ENCODE data around the gene TSHZ2.

Gene TSHZ2

GRCh38 chr20:53050338-53050737 lies 78.2 kb downstream of the TSHZ2 start:
- H3K27ac ChIP-seq: no peak overlapping the region
- H3K9ac ChIP-seq: no peak overlapping the region
- no peaks in the 10 kb centered on the region for H3K36me3 ChIP-seq
- H3K4me3 ChIP-seq: no peak overlapping the region
- no peak overlapping the region for H3K4me2 ChIP-seq
- H3K9me3 ChIP-seq: no peaks in the 10 kb centered on the region
- H3K4me1 ChIP-seq: no peaks in the 10 kb centered on the region
- no peak for TF ChIP-seq Cebpa-rat (IDR thresholded peaks at IDR 0.05)
- H3K27me3 ChIP-seq: no peaks in the 10 kb centered on the region
- H4K20me1 ChIP-seq: no peaks in the 10 kb centered on the region

GRCh38 chr20:53052380-53052779 lies 80.2 kb downstream of the TSHZ2 start:
- H3K4me2 ChIP-seq: no peak overlapping the region
- no peaks in the 10 kb centered on the region for H3K27me3 ChIP-seq
- TF ChIP-seq Cebpa-rat (IDR thresholded peaks at IDR 0.05): no peak
- no peak overlapping the region for H3K4me3 ChIP-seq
- no peaks in the 10 kb centered on the region for H3K4me1 ChIP-seq
- H3K36me3 ChIP-seq: no peaks in the 10 kb centered on the region
- no peaks in the 10 kb centered on the region for H3K9me3 ChIP-seq
- H4K20me1 ChIP-seq: no peaks in the 10 kb centered on the region
- no peak overlapping the region for H3K27ac ChIP-seq
- no peak overlapping the region for H3K9ac ChIP-seq

- no peak overlapping the region for H3K9ac ChIP-seq
- H3K4me2 ChIP-seq: no peak overlapping the region
- no peak overlapping the region for H3K4me3 ChIP-seq
- H3K9me3 ChIP-seq: no peaks in the 10 kb centered on the region
- H3K27me3 ChIP-seq: no peaks in the 10 kb centered on the region
- H3K36me3 ChIP-seq: no peaks in the 10 kb centered on the region
- TF ChIP-seq Cebpa-rat (IDR thresholded peaks at IDR 0.05): no peak
- no peaks in the 10 kb centered on the region for H3K4me1 ChIP-seq
- H4K20me1 ChIP-seq: no peaks in the 10 kb centered on the region
- H3K27ac ChIP-seq: no peak overlapping the region
Measured at GRCh38 chr20:53053595-53053994, 81.4 kb downstream of the TSHZ2 start.

GRCh38 chr20:53055367-53056067 lies 83.4 kb downstream of the TSHZ2 start:
- H3K36me3 ChIP-seq: no peaks in the 10 kb centered on the region
- H3K27me3 ChIP-seq: no peaks in the 10 kb centered on the region
- TF ChIP-seq Cebpa-rat (IDR thresholded peaks at IDR 0.05): no peak
- H3K4me1 ChIP-seq: no peaks in the 10 kb centered on the region
- no peaks in the 10 kb centered on the region for H4K20me1 ChIP-seq
- H3K9ac ChIP-seq: no peak overlapping the region
- no peak overlapping the region for H3K27ac ChIP-seq
- H3K4me2 ChIP-seq: no peak overlapping the region
- no peak overlapping the region for H3K4me3 ChIP-seq
- no peaks in the 10 kb centered on the region for H3K9me3 ChIP-seq

GRCh38 chr20:53057579-53057978 lies 85.4 kb downstream of the TSHZ2 start:
- no peak overlapping the region for H3K4me3 ChIP-seq
- H3K4me1 ChIP-seq: no peaks in the 10 kb centered on the region
- no peak for TF ChIP-seq Cebpa-rat (IDR thresholded peaks at IDR 0.05)
- H4K20me1 ChIP-seq: no peaks in the 10 kb centered on the region
- H3K27me3 ChIP-seq: no peaks in the 10 kb centered on the region
- no peaks in the 10 kb centered on the region for H3K9me3 ChIP-seq
- H3K36me3 ChIP-seq: no peaks in the 10 kb centered on the region
- H3K27ac ChIP-seq: no peak overlapping the region
- no peak overlapping the region for H3K9ac ChIP-seq
- H3K4me2 ChIP-seq: no peak overlapping the region

GRCh38 chr20:53059848-53060247 lies 87.7 kb downstream of the TSHZ2 start:
- Histone ChIP-seq H3K36me3 (no peaks in the 10 kb centered on the region), H4K20me1 (no peaks in the 10 kb centered on the region), H3K9ac (no peak overlapping the region), H3K4me2 (no peak overlapping the region), H3K9me3 (no peaks in the 10 kb centered on the region), H3K27me3 (no peaks in the 10 kb centered on the region), H3K4me1 (no peaks in the 10 kb centered on the region), H3K27ac (no peak overlapping the region), H3K4me3 (no peak overlapping the region)
- TF ChIP-seq Cebpa-rat (IDR thresholded peaks at IDR 0.05): no peak

- H3K9me3 ChIP-seq: no peaks in the 10 kb centered on the region
- H3K27ac ChIP-seq: no peak overlapping the region
- H4K20me1 ChIP-seq: no peaks in the 10 kb centered on the region
- H3K4me1 ChIP-seq: no peaks in the 10 kb centered on the region
- TF ChIP-seq Cebpa-rat (IDR thresholded peaks at IDR 0.05): no peak
- H3K4me3 ChIP-seq: no peak overlapping the region
- no peaks in the 10 kb centered on the region for H3K36me3 ChIP-seq
- H3K4me2 ChIP-seq: no peak overlapping the region
- H3K9ac ChIP-seq: no peak overlapping the region
- no peaks in the 10 kb centered on the region for H3K27me3 ChIP-seq
Measured at GRCh38 chr20:53061192-53062108, 89.3 kb downstream of the TSHZ2 start.

- TF ChIP-seq Cebpa-rat (IDR thresholded peaks at IDR 0.05): no peak
- Histone ChIP-seq H3K4me3 (no peak overlapping the region), H3K9ac (no peak overlapping the region), H3K36me3 (no peaks in the 10 kb centered on the region), H3K9me3 (peaks cover 5% of the 10 kb centered on the region; the same call in 1 of the 2 replicates), H3K4me2 (no peak overlapping the region), H3K27me3 (no peaks in the 10 kb centered on the region), H4K20me1 (no peaks in the 10 kb centered on the region), H3K27ac (no peak overlapping the region), H3K4me1 (no peaks in the 10 kb centered on the region)
Measured at GRCh38 chr20:53064935-53065334, 92.8 kb downstream of the TSHZ2 start.

- TF ChIP-seq Cebpa-rat (IDR thresholded peaks at IDR 0.05): no peak
- Histone ChIP-seq H3K4me1 (peaks cover 5% of the 10 kb centered on the region; the same call in 1 of the 2 replicates), H3K9me3 (peaks cover 5% of the 10 kb centered on the region; the same call in 1 of the 2 replicates), H3K4me3 (no peak overlapping the region), H3K36me3 (no peaks in the 10 kb centered on the region), H3K4me2 (no peak overlapping the region), H3K9ac (no peak overlapping the region), H4K20me1 (no peaks in the 10 kb centered on the region), H3K27me3 (no peaks in the 10 kb centered on the region), H3K27ac (no peak overlapping the region)
Measured at GRCh38 chr20:53068241-53068640, 96.1 kb downstream of the TSHZ2 start.

- Histone ChIP-seq H3K4me2 (no peak overlapping the region), H3K4me1 (peaks cover 5% of the 10 kb centered on the region; the same call in 1 of the 2 replicates), H3K36me3 (no peaks in the 10 kb centered on the region), H3K9ac (no peak overlapping the region), H4K20me1 (no peaks in the 10 kb centered on the region), H3K4me3 (no peak overlapping the region), H3K27me3 (no peaks in the 10 kb centered on the region), H3K9me3 (peaks cover 5% of the 10 kb centered on the region; the same call in 1 of the 2 replicates), H3K27ac (no peak overlapping the region)
- no peak for TF ChIP-seq Cebpa-rat (IDR thresholded peaks at IDR 0.05)
Measured at GRCh38 chr20:53069132-53069531, 97.0 kb downstream of the TSHZ2 start.

Measured in BLaER1 (cell line).